Stimulated activated naive CD8-positive, alpha-beta T cell treated with anti-CD3 and anti-CD28 coated beads, Interleukin-15, Interleukin-2, amounts not matched to agents 100 U/mL and 50 U/mL, for 24 hours (primary cell): ENCODE data around the gene TLK2.
A peak's percentile ranks its signal among the peaks of the same experiment; 100 is the strongest.

ENCODE experiments used
- ATAC-seq: fragments of 150-1000 bp; cut with Tn5 transposase; one replicate; pipeline ENCODE4 v1.10.0; 2021
- DNase-seq: peaks from one replicate; pipeline ENCODE4 v3.0.0; 2021

The TLK2 gene

DNA sequence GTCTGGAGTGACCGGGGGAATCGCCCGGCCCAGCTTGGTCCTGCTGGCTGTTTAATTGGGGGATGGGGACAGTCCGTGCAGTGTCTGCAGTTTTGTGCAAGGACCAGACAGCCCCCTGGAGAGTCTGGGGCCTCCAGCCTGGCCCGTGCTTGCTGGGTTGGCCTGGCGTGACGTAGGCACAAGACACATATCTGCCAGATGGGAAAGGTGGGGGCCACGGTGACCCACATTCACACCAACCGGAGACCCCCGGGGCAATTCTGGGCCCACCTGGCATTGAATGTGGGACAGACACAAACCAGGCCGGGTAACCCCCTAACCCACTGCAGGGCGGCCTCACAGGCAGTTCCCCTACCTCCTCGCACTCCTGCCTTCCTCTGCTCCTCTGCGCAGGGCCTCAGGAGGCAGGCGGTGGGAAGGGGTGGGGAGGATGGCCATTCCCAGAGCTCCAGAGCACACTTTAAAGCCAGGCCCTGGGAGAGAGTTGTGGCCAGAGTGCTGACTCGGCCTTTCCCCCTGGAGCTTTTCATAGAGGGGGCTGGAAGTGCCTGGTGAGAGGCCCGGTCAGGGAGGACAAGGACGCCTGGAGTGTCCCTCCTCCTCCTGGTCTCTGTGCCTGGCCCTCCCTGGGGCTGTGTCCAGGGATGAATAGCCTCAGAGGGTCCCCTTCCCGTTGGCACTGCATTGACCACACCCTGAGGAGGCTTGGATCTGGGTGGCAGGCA, 150.4 kb downstream of the TLK2 start:
- no peak for ATAC-seq
- no peak for DNase-seq

DNA sequence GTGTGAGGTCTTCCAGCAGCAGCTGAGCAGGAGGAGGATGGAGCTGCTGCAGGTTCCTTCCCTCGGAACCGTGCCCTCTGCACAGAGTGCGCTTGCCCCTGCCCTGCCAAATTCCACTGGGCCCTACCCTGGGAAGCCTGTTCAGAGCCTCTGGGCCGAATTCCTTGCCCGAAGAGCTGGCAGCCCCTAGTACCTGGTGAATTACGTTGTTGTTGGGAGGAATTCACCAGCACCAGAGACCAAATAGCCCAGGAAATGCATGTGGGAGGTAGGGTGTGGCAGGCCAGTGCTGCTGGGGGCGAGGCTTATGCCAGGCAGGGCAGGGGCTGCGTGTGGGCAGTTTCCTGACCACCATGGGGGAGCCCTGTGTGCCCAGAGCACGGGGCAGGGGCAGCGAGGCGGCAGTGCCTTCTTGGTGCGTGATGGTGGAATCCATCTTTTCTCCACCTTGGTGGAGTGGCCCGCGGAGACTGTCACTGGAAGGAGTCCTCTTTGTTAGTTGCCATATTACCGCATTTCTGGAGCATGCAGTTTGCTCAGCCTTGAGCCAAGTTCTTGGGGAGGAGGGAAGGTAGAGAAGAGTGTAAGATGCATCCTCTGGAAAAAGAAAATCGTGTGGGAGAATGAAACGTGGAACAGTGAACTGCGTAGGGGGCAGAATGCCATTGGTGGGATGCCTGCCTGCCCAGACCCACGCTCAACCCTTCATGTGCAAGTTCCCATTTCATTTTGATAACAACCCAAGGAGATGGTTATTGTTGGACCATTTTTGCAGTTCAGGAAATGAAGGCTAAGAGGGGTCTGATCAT, 151.1 kb downstream of the TLK2 start:
- ATAC-seq = no peak
- no peak for DNase-seq

- ATAC-seq (no peak), DNase-seq (no peak)
Measured at GRCh38 chr17:62630365-62631085, 151.9 kb downstream of the TLK2 start.

- ATAC-seq = no peak
- no peak for DNase-seq
Measured at GRCh38 chr17:62631086-62631935, 152.7 kb downstream of the TLK2 start.

- DNase-seq (no peak), ATAC-seq (no peak)
Measured at GRCh38 chr17:62631936-62632924, 153.6 kb downstream of the TLK2 start.

- ATAC-seq (no peak), DNase-seq (no peak)
Measured at GRCh38 chr17:62637809-62638208, 159.2 kb downstream of the TLK2 start.

- DNase-seq = no peak
- no peak for ATAC-seq
Measured at GRCh38 chr17:62641153-62641552, 162.5 kb downstream of the TLK2 start.

DNA sequence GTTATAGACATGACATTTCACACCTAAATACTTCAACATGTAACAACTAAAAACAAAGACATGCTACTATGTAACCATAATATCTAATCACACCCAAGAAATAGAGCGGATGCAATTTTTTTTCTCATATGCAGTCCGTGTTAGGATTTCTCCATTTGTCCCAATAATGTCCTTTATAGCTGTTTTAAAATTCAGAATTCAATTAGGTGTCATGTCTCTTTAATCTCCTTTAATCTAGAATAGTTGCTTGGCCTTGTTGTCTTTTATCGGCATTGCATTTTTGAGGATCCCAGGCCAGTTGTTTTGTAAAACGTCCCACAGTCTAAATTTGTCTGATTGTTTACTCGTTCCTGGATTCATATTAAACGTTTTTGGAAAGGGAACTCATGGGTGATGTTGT, 163.3 kb downstream of the TLK2 start:
- ATAC-seq (no peak), DNase-seq (no peak)

- no peak for DNase-seq
- ATAC-seq = no peak
Measured at GRCh38 chr17:62643496-62643895, 164.9 kb downstream of the TLK2 start.

GRCh38 chr17:62644487-62645173, 166.0 kb downstream of the TLK2 start:
- ATAC-seq = no peak

GRCh38 chr17:62648251-62648955, 169.8 kb downstream of the TLK2 start:
- DNase-seq (no peak), ATAC-seq (no peak)

More at GRCh38 chr17:62644487-62645173, 166.0 kb downstream of the TLK2 start:
- DNase-seq = no peak

GRCh38 chr17:62648956-62649294, 170.3 kb downstream of the TLK2 start:
- ATAC-seq (no peak), DNase-seq (no peak)

GRCh38 chr17:62649570-62649969, 170.9 kb downstream of the TLK2 start:
- DNase-seq = no peak
- ATAC-seq = no peak

DNA sequence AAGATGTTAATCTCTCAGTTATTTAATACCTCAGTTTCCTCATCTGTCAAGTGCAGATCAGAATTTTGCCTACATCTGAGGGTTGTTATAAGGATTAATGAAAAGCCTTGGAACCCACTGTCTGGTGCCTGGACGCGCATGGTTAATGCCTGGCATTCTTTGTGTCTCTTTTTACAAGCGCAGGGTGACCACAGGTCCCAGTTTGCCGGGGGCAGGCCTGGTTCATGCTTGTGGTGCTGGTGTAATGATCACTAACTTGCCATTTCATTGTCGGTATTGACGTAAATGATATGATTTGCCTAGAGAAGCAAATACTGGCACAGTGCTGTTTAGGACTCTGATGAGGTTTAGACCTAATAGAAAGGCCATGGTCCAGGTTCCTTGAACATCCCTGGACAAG, 172.0 kb downstream of the TLK2 start:
- ATAC-seq = no peak

DNA sequence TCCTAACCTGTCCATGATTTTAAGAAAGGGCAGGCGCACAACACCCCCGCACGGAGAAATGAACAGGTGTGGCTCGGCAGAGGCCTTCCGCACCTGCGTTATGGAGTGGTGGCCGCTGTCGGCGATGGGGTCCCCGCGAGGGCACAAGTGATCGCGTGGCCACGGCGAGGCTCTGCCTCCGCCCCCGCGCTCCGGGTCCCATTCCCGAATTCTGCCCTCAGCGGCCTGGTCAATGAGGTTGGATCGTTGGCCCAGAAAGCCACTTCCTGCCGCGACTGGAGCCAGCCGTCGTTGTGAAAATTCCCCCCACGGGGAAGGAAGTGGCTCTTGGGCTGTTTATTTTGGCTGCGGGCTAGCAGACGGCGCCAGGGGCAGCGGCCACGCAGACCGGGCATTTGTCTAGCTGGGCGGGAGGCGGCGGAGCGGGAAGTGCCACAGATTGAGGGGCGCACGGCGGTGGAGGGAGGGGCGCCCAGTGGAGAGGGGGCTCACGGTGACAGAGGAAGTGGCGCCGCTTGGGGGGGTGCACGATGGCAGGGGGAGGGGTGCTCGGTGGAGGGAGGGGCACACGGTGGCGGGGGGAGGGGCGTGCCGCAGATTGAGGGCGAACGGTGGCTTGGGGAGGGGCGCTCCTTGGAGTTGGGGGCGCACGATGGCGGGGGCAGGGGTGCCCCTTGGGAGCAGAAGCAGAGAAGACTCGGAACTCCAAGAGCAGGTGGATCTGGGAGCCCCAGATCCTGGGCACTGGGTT, 173.8 kb downstream of the TLK2 start:
- DNase-seq (peak; percentile 54), ATAC-seq (no peak)

More for the DNA sequence above, 172.0 kb downstream of the TLK2 start:
- DNase-seq = no peak

DNA sequence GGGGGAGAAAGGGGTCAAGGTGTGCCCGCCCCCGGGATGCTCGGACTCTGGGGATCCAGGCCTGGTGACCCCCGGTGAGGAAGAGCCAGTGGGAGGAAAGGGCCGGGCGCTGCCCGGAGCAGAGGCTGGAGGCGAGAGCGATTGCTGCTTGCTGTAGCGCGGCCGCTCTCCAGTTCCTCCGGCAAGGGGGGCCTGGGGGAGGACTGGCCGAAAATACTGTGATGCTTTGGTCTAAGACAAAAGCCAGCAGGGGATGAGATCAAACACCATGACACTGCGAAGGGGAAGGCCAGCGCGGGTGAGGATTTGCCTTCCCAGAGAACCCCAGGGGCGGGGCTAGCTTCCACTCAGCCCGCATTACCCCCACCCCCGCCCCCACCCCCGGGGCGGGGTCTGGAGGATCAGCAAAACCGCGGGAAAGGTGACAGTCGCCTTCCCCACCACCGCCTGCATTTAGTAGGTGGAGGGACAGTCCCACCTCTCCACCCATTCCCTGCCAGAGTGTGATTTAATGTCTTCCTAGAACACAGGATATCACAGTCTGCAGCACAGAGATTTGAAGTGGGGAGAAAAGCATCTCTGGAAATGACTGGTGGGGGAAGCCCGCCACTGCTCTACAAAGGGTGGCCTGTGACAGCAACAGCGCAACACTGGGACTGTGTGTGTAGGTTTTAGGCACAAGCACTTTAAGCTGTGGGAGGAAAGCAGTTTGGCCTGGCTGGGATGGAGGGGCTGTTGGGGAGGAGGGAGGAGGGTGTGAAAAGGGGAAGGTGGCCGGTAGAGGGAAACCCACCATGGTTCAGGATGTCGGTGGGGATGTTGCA, 174.6 kb downstream of the TLK2 start:
- DNase-seq (peak; percentile 96), ATAC-seq (peak; percentile 94)

DNA sequence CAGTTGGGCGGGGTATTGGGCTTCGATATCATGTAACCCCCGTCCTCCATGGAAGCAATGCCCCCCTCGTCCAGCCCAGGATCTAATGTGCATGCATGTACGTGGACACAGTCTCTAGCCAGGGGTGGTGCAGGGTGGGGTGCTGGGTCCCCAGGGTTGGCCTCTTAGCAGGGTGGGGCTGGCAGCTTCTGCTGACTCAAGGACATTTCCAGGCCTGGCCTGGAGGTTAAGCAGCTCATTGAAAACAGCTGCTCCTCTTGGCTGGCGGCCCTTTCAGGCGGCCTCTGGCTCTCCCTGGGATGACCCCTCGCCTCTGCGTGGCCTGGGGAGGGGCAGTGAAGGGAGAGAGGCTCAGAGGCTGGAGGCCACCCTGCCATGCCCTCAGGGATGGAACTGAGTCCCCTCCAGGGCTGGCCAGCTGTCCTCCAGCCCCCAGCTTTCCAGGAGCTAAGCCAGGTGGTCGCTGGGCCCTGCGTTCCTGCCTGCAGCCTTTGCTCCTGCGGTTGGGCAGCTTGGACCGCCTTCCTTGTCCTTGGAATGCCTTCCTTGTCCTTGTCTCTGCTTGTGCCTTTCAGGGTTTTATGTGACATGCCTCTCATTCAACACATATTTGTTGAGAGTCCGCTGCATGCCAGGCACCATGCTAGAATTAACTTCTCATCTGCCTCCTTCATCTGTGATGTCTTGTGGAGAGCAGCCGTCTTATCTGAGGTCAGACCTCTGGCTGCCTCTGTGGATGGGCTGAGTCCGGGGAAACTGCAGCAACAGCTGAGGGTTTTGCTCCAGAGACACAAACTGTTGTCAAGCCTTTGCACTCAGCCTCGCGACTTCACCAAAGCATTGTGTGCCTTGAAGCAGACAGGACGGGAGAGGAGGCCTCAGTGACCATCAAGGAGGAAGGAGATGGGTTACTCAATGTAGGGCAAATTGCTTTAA, 175.5 kb downstream of the TLK2 start:
- DNase-seq (peak; percentile 15), ATAC-seq (no peak)
